ENCODE measurements around the gene CCDC89. TPM values are rescaled to one million over a fixed set of nuclear protein-coding genes. Genes with fewer than 3 reads are reported as not detected.

CCDC89 gene
- total and polyA plus RNA-seq, 2 of the 13 experiments (the other 11 are each of a cell fraction or from before 2014, with no cell fraction given), result 0.13 to 0.38 TPM

- FAIRE-seq (no peak), ATAC-seq (no peak), DNase-seq (ENCODE audit: low spot score) (no peak)
- no peak for TF ChIP-seq HMG20B (CRISPR knock-in tag; conservative IDR thresholded peaks at IDR 0.05)
- ChIA-PET CTCF (ENCODE audit: low intra/inter-chr PET ratio, low total read pairs) (no interaction called here), POLR2A (no interaction called here)
- WGBS (ENCODE audit: low lambda C conversion rate), result 28% methylated on average over 7 of the region's 7 CpGs
- Histone ChIP-seq H3K79me2 (ENCODE audit: insufficient read depth, low read length) (no peaks in the 10 kb centered on the region), H3K4me1 (ENCODE audit: insufficient read depth, low read length) (no peaks in the 10 kb centered on the region), H3K27me3 (ENCODE audit: control insufficient read depth in 1 of 2, insufficient read depth in 2 of 2, low read length in 2 of 2) (no peaks in the 10 kb centered on the region), H3K9ac (ENCODE audit: insufficient read depth, low read depth, low read length) (no peak overlapping the region), H3K9me3 (ENCODE audit: low read length) (no peaks in the 10 kb centered on the region), H4K20me1 (ENCODE audit: insufficient read depth, low read length) (no peaks in the 10 kb centered on the region), H3K27ac (ENCODE audit: extremely low read length, insufficient read depth, low read length) (no peak overlapping the region), H3K4me2 (ENCODE audit: low read depth, low read length) (no peak overlapping the region), H3K36me3 (replicated peaks in 1 of 2; ENCODE audit: control insufficient read depth in 1 of 2, insufficient read depth in 2 of 2, low read length in 2 of 2) (no peaks in the 10 kb centered on the region), H3K4me3 (replicated peaks in 1 of 3; ENCODE audit: insufficient read depth in 1 of 3, low read depth in 2 of 3, low read length in 3 of 3) (no peak overlapping the region), H2AFZ (ENCODE audit: low read length) (no peak overlapping the region)
- no TSS peak for BruUV-seq (replicated peaks)
- in situ Hi-C loops (cut with HindIII; ENCODE audit: extremely low pct_ligation_motif_present, low pct_unique_long_range_greater_than_20kb) (no loop called here), intact Hi-C loops (cut with micrococcal nuclease; ENCODE audit: unreplicated experiment) (no loop called here)
Observed at GRCh38 chr11:85718126-85718943, 32.3 kb upstream of the CCDC89 start.

- Histone ChIP-seq H3K4me3 (replicated peaks in 1 of 3; ENCODE audit: insufficient read depth in 1 of 3, low read depth in 2 of 3, low read length in 3 of 3) (no peak overlapping the region), H3K36me3 (replicated peaks in 1 of 2; ENCODE audit: control insufficient read depth in 1 of 2, insufficient read depth in 2 of 2, low read length in 2 of 2) (no peaks in the 10 kb centered on the region), H2AFZ (ENCODE audit: low read length) (no peak overlapping the region), H3K27ac (ENCODE audit: extremely low read length, insufficient read depth, low read length) (no peak overlapping the region), H3K27me3 (ENCODE audit: control insufficient read depth in 1 of 2, insufficient read depth in 2 of 2, low read length in 2 of 2) (no peaks in the 10 kb centered on the region), H3K9me3 (ENCODE audit: low read length) (no peaks in the 10 kb centered on the region), H3K4me2 (ENCODE audit: low read depth, low read length) (no peak overlapping the region), H3K4me1 (ENCODE audit: insufficient read depth, low read length) (no peaks in the 10 kb centered on the region), H4K20me1 (ENCODE audit: insufficient read depth, low read length) (no peaks in the 10 kb centered on the region), H3K9ac (ENCODE audit: insufficient read depth, low read depth, low read length) (no peak overlapping the region), H3K79me2 (ENCODE audit: insufficient read depth, low read length) (no peaks in the 10 kb centered on the region)
- in situ Hi-C loops (cut with HindIII; ENCODE audit: extremely low pct_ligation_motif_present, low pct_unique_long_range_greater_than_20kb) (no loop called here), intact Hi-C loops (cut with micrococcal nuclease; ENCODE audit: unreplicated experiment) (no loop called here)
- no TSS peak for BruUV-seq (replicated peaks)
- no peak for ATAC-seq
- POLR2A ChIA-PET, result no interaction called here
- 61% methylated on average over 2 of the region's 2 CpGs for WGBS (ENCODE audit: low lambda C conversion rate)
- no peak for DNase-seq (ENCODE audit: low spot score)
- no peak for FAIRE-seq
- CTCF ChIA-PET (ENCODE audit: low intra/inter-chr PET ratio, low total read pairs), result no interaction called here
- TF ChIP-seq SALL2 (CRISPR knock-in tag; IDR thresholded peaks at IDR 0.05), result no peak
- TF ChIP-seq CBFB (CRISPR knock-in tag; IDR thresholded peaks at IDR 0.05), result no peak
- TF ChIP-seq ETV5 (CRISPR knock-in tag; IDR thresholded peaks at IDR 0.05; ENCODE audit: borderline replicate concordance), result no peak
- no peak for TF ChIP-seq ZNF788 (CRISPR knock-in tag; IDR thresholded peaks at IDR 0.05; ENCODE audit: borderline replicate concordance)
- TF ChIP-seq NR2F1 (CRISPR knock-in tag; IDR thresholded peaks at IDR 0.05), result no peak
- no peak for TF ChIP-seq ZBTB46 (CRISPR knock-in tag; IDR thresholded peaks at IDR 0.05; ENCODE audit: borderline replicate concordance)
- no peak for TF ChIP-seq ZNF775 (CRISPR knock-in tag; IDR thresholded peaks at IDR 0.05; ENCODE audit: borderline replicate concordance)
- TF ChIP-seq KLF11 (CRISPR knock-in tag; IDR thresholded peaks at IDR 0.05), result no peak
- TF ChIP-seq ZMYM4 (CRISPR knock-in tag; IDR thresholded peaks at IDR 0.05), result no peak
- no peak for TF ChIP-seq RXRB (CRISPR knock-in tag; IDR thresholded peaks at IDR 0.05; ENCODE audit: borderline replicate concordance)
- no peak for TF ChIP-seq ZFP62 (CRISPR knock-in tag; IDR thresholded peaks at IDR 0.05)
- no peak for TF ChIP-seq PLSCR1 (CRISPR knock-in tag; IDR thresholded peaks at IDR 0.05; ENCODE audit: borderline replicate concordance)
- no peak for TF ChIP-seq GPN1 (CRISPR knock-in tag; IDR thresholded peaks at IDR 0.05; ENCODE audit: borderline replicate concordance)
Observed at GRCh38 chr11:85717429-85717828, 31.4 kb upstream of the CCDC89 start.

Data from HepG2 (cell line).